ENCODE measurements around the gene CCDC13. TPM values are rescaled to one million over a fixed set of nuclear protein-coding genes. Genes with fewer than 3 reads are reported as not detected.

CCDC13 gene
- total RNA-seq, 2 experiments from 2014 or later = 0.46 to 0.63 TPM

Other genes with a start within 250 kb of the CCDC13 start
- gene SEC22C, start 191.3 kb downstream of the CCDC13 start, total RNA-seq = 10 to 100 TPM; 34.2 to 42.5 TPM
- 10 to 100 TPM; 42.0 to 54.5 TPM for gene SS18L2, start 182.4 kb downstream of the CCDC13 start, total RNA-seq
- 10 to 100 TPM; 50.8 to 59.2 TPM for gene NKTR, start 172.6 kb downstream of the CCDC13 start, total RNA-seq
- under 1 TPM; 0.60 to 0.62 TPM for gene ZBTB47, start 119.6 kb downstream of the CCDC13 start, total RNA-seq
- gene KLHL40, start 87.7 kb downstream of the CCDC13 start, total RNA-seq = not detected
- gene HHATL, start 70.5 kb downstream of the CCDC13 start, total RNA-seq = not detected
- 10 to 100 TPM; 74.9 to 77.8 TPM for gene HIGD1A, start 31.2 kb upstream of the CCDC13 start, total RNA-seq
- gene ACKR2, start 36.2 kb upstream of the CCDC13 start, total RNA-seq = under 1 TPM; 0.64 to 0.65 TPM
- gene CYP8B1, start 102.6 kb upstream of the CCDC13 start, total RNA-seq = not detected
- 1 to 10 TPM; 1.1 to 1.3 TPM for gene ZNF662, start 132.9 kb upstream of the CCDC13 start, total RNA-seq
- gene GASK1A, start 206.1 kb upstream of the CCDC13 start, total RNA-seq = not detected

Data from activated CD4-positive, alpha-beta T cell treated with anti-CD3 and anti-CD28 coated beads for 36 hours (primary cell).